Measurements from ENCODE around the gene METTL17. TPM values are rescaled to one million over a fixed set of nuclear protein-coding genes. Genes with fewer than 3 reads are reported as not detected.
"Not testable (repeated sequence)": the region's sequence is repeated elsewhere in the genome, so short reads cannot be mapped to it uniquely, and the experiment has no call there.

Gene METTL17
- total and polyA plus RNA-seq, 4 experiments from 2014 or later = 36.9 to 125 (median 80.6) TPM

DNA sequence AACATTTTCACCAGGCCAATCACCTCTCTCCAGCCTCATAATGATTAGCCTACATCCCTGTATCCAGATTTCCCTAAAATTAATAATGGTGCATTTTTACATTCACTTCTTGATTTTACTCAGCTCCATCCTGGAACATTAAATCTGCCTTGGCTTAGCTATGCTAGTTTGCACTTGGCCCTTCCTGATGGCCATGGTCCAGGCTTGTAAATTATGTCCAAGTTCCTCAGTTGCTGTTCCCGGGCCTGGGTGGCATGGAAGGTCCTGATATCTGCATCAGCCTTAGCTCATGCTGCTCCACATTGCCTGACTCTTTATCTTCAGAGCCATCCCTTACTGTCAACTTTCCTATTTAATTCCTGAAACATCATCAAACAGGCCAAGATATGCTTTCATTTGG is 11.1 kb upstream of the METTL17 start:
- CTCF ChIA-PET (ENCODE audit: partially characterized antibody) = interaction anchor here (8.1 kb wide), 1 partner anchor 7 kb away, joined by 78 read pairs; no protein-coding TSS in a partner anchor
- POLR2A ChIA-PET (ENCODE audit: partially characterized antibody) = no interaction called here
- DNase-seq = no peak
- no peaks in the 10 kb centered on the region for H3K36me3 Mint-ChIP-seq
- H3K27ac Mint-ChIP-seq = no peak overlapping the region
- no peaks in the 10 kb centered on the region for H3K4me1 Mint-ChIP-seq
- Histone ChIP-seq H3K36me3 (ENCODE audit: insufficient read depth, low read length) (no peaks in the 10 kb centered on the region), H3K27ac (ENCODE audit: low read depth, low read length) (no peak overlapping the region), H3K27me3 (ENCODE audit: insufficient read depth, low read length) (no peaks in the 10 kb centered on the region), H3K4me3 (ENCODE audit: low read length in 2 of 2) (no peak overlapping the region), H3K4me1 (ENCODE audit: insufficient read depth, low read length) (no peaks in the 10 kb centered on the region), H3K9me3 (ENCODE audit: control insufficient read depth in 1 of 2, low read length in 2 of 2) (no peaks in the 10 kb centered on the region)
- intact Hi-C loops (cut with micrococcal nuclease) = no loop called here
- H3K4me3 Mint-ChIP-seq = no peak overlapping the region
- H3K9me3 Mint-ChIP-seq = no peaks in the 10 kb centered on the region
- peaks cover 6 to 8% of the 10 kb centered on the region in 2 donors for H3K27me3 Mint-ChIP-seq

GRCh38 chr14:20980906-20981305 is 8.9 kb upstream of the METTL17 start:
- Histone ChIP-seq H3K4me1 (ENCODE audit: insufficient read depth, low read length) (no peaks in the 10 kb centered on the region), H3K9me3 (ENCODE audit: control insufficient read depth in 1 of 2, low read length in 2 of 2) (no peaks in the 10 kb centered on the region), H3K4me3 (ENCODE audit: low read length in 2 of 2) (no peak overlapping the region), H3K27me3 (ENCODE audit: insufficient read depth, low read length) (no peaks in the 10 kb centered on the region), H3K27ac (ENCODE audit: low read depth, low read length) (no peak overlapping the region), H3K36me3 (ENCODE audit: insufficient read depth, low read length) (no peaks in the 10 kb centered on the region)
- Mint-ChIP-seq H3K36me3 (no peaks in the 10 kb centered on the region), H3K4me1 (no peaks in the 10 kb centered on the region), H3K4me3 (no peak overlapping the region), H3K9me3 (no peaks in the 10 kb centered on the region), H3K27ac (no peak overlapping the region), H3K27me3 (peaks cover 6 to 8% of the 10 kb centered on the region in 2 donors)
- POLR2A ChIA-PET (ENCODE audit: partially characterized antibody) = interaction anchor here (1.2 kb wide), 1 partner anchor 8 kb away, joined by 3 read pairs; no protein-coding TSS in a partner anchor
- CTCF ChIA-PET (ENCODE audit: partially characterized antibody) = interaction anchor here (1.0 to 8.1 kb wide), 2 partner anchors 9 to 122 kb away, joined by 3 to 78 read pairs; no protein-coding TSS in a partner anchor
- intact Hi-C loops (cut with micrococcal nuclease) = no loop called here
- DNase-seq = no peak

- Histone ChIP-seq H3K4me3 (ENCODE audit: low read length in 2 of 2) (no peak overlapping the region), H3K27ac (ENCODE audit: low read depth, low read length) (no peak overlapping the region), H3K9me3 (ENCODE audit: control insufficient read depth in 1 of 2, low read length in 2 of 2) (no peaks in the 10 kb centered on the region), H3K36me3 (ENCODE audit: insufficient read depth, low read length) (no peaks in the 10 kb centered on the region), H3K27me3 (ENCODE audit: insufficient read depth, low read length) (no peaks in the 10 kb centered on the region), H3K4me1 (ENCODE audit: insufficient read depth, low read length) (no peaks in the 10 kb centered on the region)
- Mint-ChIP-seq H3K36me3 (no peaks in the 10 kb centered on the region), H3K4me3 (no peak overlapping the region), H3K4me1 (no peaks in the 10 kb centered on the region), H3K27me3 (peaks cover 6 to 8% of the 10 kb centered on the region in 2 donors), H3K9me3 (no peaks in the 10 kb centered on the region), H3K27ac (peak overlapping the region in 1 of 7 donors; percentile 73)
- no peak for DNase-seq
- intact Hi-C loops (cut with micrococcal nuclease) = no loop called here
- ChIA-PET CTCF (ENCODE audit: partially characterized antibody) (interaction anchor here (0.6 to 8.1 kb wide), 2 partner anchors 11 to 32 kb away, joined by 3 to 78 read pairs; no protein-coding TSS in a partner anchor), POLR2A (ENCODE audit: partially characterized antibody) (interaction anchor here (0.9 kb wide), 1 partner anchor 12 kb away, joined by 3 read pairs; no protein-coding TSS in a partner anchor)
These were observed 7.0 kb upstream of the METTL17 start for GRCh38 chr14:20982646-20983369.

DNA sequence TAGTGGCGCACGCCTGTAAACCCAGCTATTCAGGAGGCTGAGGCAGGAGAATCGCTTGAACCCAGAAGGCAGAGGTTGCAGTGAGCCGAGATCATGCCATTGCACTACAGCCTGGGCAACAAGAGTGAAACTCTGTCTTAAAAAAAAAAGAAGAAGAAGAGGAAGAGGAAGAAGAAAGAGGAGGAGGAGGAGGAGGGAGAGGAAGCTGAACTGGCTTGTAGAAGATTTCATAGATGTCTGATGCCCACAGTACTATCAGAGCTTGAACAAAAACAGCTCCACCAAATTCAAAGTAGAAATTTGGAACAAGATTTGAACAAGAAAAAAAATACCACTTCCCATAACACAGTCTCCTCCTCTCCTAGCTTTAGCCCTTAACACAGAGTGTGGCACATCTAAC is 4.1 kb upstream of the METTL17 start:
- intact Hi-C loops (cut with micrococcal nuclease); DNase-seq; H3K27ac ChIP-seq (ENCODE audit: low read depth, low read length); H3K27me3 ChIP-seq (ENCODE audit: insufficient read depth, low read length); H3K36me3 Mint-ChIP-seq; H3K4me3 Mint-ChIP-seq; POLR2A ChIA-PET (ENCODE audit: partially characterized antibody); H3K9me3 Mint-ChIP-seq; H3K36me3 ChIP-seq (ENCODE audit: insufficient read depth, low read length); H3K27ac Mint-ChIP-seq; H3K9me3 ChIP-seq (ENCODE audit: control insufficient read depth in 1 of 2, low read length in 2 of 2); H3K27me3 Mint-ChIP-seq; H3K4me3 ChIP-seq (ENCODE audit: low read length in 2 of 2): not testable (repeated sequence)
- CTCF ChIA-PET (ENCODE audit: partially characterized antibody) = interaction anchor here (0.5 to 8.1 kb wide), 2 partner anchors 14 to 643 kb away, joined by 5 to 78 read pairs; partner anchors contain the start of gene PARP2
- H3K4me1 Mint-ChIP-seq = peaks cover 7 to 23% (median 10%) of the 10 kb centered on the region in 4 donors
- H3K4me1 ChIP-seq (ENCODE audit: insufficient read depth, low read length) = peaks cover 11% of the 10 kb centered on the region

DNA sequence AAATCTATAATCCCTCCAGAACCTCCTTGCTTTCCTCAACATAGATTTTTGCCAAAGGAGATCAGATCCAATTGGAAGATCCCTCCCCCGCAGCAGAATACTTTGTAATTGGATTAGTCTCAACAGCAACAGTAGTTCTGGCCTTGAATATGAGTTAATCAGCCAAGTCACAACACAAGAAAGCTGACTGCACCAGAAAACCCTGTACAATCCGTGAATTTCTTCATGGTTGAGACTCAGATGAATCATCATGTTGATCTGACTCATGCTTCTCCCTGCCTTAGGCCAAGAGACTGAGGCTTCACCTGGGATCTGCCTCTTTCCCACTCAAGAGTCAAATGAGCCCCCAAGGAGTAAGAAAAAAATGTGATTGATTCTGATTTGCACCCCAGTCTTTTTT is 3.0 kb upstream of the METTL17 start:
- Mint-ChIP-seq H3K4me3 (peak overlapping the region in 1 of 8 donors; percentile 41), H3K4me1 (peaks cover 10 to 35% (median 18%) of the 10 kb centered on the region in 4 donors), H3K36me3 (peaks cover under 1 to 11% of the 10 kb centered on the region in 2 donors), H3K27me3 (peaks cover 0 to 3% of the 10 kb centered on the region in 2 donors), H3K27ac (peak overlapping the region in 1 of 7 donors; percentile 9), H3K9me3 (peaks cover 0 to 1% (median 0%) of the 10 kb centered on the region in 8 donors)
- Histone ChIP-seq H3K27ac (ENCODE audit: low read depth, low read length) (no peak overlapping the region), H3K27me3 (ENCODE audit: insufficient read depth, low read length) (no peaks in the 10 kb centered on the region), H3K4me3 (ENCODE audit: low read length in 2 of 2) (no peak overlapping the region), H3K9me3 (ENCODE audit: control insufficient read depth in 1 of 2, low read length in 2 of 2) (no peaks in the 10 kb centered on the region), H3K4me1 (ENCODE audit: insufficient read depth, low read length) (peaks cover 23% of the 10 kb centered on the region), H3K36me3 (ENCODE audit: insufficient read depth, low read length) (peaks cover under 1% of the 10 kb centered on the region)
- ChIA-PET POLR2A (ENCODE audit: partially characterized antibody) (no interaction called here), CTCF (ENCODE audit: partially characterized antibody) (interaction anchor here (8.1 kb wide), 1 partner anchor 15 kb away, joined by 78 read pairs; no protein-coding TSS in a partner anchor)
- no peak for DNase-seq
- intact Hi-C loops (cut with micrococcal nuclease) = no loop called here

GRCh38 chr14:20988717-20989470 is 886 bp upstream of the METTL17 start:
- H3K4me1 ChIP-seq (ENCODE audit: insufficient read depth, low read length) = peaks cover 24% of the 10 kb centered on the region
- Mint-ChIP-seq H3K9me3 (peaks cover 0 to 1% (median 0%) of the 10 kb centered on the region in 8 donors), H3K4me3 (peak overlapping the region in 5 of 8 donors; percentile 36 to 67 (median 66)), H3K27ac (peak overlapping the region in 5 of 7 donors; percentile 13 to 97 (median 59)), H3K27me3 (no peaks in the 10 kb centered on the region), H3K4me1 (peaks cover 15 to 39% (median 22%) of the 10 kb centered on the region in 4 donors), H3K36me3 (peaks cover 17 to 28% of the 10 kb centered on the region in 2 donors)
- DNase-seq = no peak
- ChIA-PET CTCF (ENCODE audit: partially characterized antibody) (interaction anchor here (0.9 to 2.9 kb wide), 4 partner anchors 17 to 103 kb away, joined by 3 to 10 read pairs (median 4); no protein-coding TSS in a partner anchor), POLR2A (ENCODE audit: partially characterized antibody) (interaction anchor here (0.8 to 1.1 kb wide), 2 partner anchors 8 to 115 kb away, joined by 3 read pairs; no protein-coding TSS in a partner anchor)
- no peak overlapping the region for H3K4me3 ChIP-seq (ENCODE audit: low read length in 2 of 2)
- intact Hi-C loops (cut with micrococcal nuclease) = loop anchor here (1.0 kb wide), 2 partner anchors 18 to 114 kb away; no protein-coding TSS in a partner anchor
- H3K27me3 ChIP-seq (ENCODE audit: insufficient read depth, low read length) = no peaks in the 10 kb centered on the region
- H3K36me3 ChIP-seq (ENCODE audit: insufficient read depth, low read length) = peaks cover 17% of the 10 kb centered on the region
- H3K27ac ChIP-seq (ENCODE audit: low read depth, low read length) = no peak overlapping the region
- H3K9me3 ChIP-seq (ENCODE audit: control insufficient read depth in 1 of 2, low read length in 2 of 2) = no peaks in the 10 kb centered on the region
